ENCODE measurements around the gene GJA4.

The GJA4 gene

GRCh38 chr1:34781071-34781843 is 11.5 kb upstream of the GJA4 start, which contains the start of gene GJB3:
TSS of gene GJB3 (plus strand) at chr1:34781214. CDS start at chr1:34784763, 3,549 bp downstream.
- no peaks in the 10 kb centered on the region for H3F3A ChIP-seq (ENCODE audit: insufficient read depth, low read length)
- H3K4me2 ChIP-seq (ENCODE audit: low read length) = no peak within 1 kb of the TSS
- H3K79me2 ChIP-seq (ENCODE audit: insufficient read depth, low read length) = no peaks in the 10 kb centered on the region
- H3K27me3 ChIP-seq (ENCODE audit: insufficient read depth, low read length) = no peaks in the 10 kb centered on the region; the same call in 1 of the 2 replicates
- H4K20me1 ChIP-seq (ENCODE audit: insufficient read depth, low read length) = no peaks in the 10 kb centered on the region
- H2AFZ ChIP-seq (ENCODE audit: low read length) = no peak within 1 kb of the TSS
- TF ChIP-seq CTCF (IDR thresholded peaks at IDR 0.05; ENCODE audit: low read length) = no peak
- TF ChIP-seq EZH2 (IDR thresholded peaks at IDR 0.05; ENCODE audit: borderline replicate concordance, low read length) = no peak
- H3K36me3 ChIP-seq (ENCODE audit: insufficient read depth, low read length) = no peaks in the 10 kb centered on the region
- H3K4me1 ChIP-seq (ENCODE audit: insufficient read depth, low read length, severe bottlenecking) = no peaks in the 10 kb centered on the region
- H3K9me2 ChIP-seq (ENCODE audit: low read depth, low read length) = no peaks in the 10 kb centered on the region
- no peak within 1 kb of the TSS for H3K9ac ChIP-seq (ENCODE audit: low read length)
- H3K27ac ChIP-seq (ENCODE audit: low read depth, low read length, poor library complexity, severe bottlenecking) = no peak within 1 kb of the TSS
- no peak within 1 kb of the TSS for H3K4me3 ChIP-seq (ENCODE audit: low read depth, low read length, poor library complexity, severe bottlenecking)
- H3K9me3 ChIP-seq (ENCODE audit: low read length) = no peaks in the 10 kb centered on the region

- no peak overlapping the region for H2AFZ ChIP-seq (ENCODE audit: low read length)
- H3K9me3 ChIP-seq (ENCODE audit: low read length) = no peaks in the 10 kb centered on the region
- no peaks in the 10 kb centered on the region for H3K9me2 ChIP-seq (ENCODE audit: low read depth, low read length)
- H3K79me2 ChIP-seq (ENCODE audit: insufficient read depth, low read length) = no peaks in the 10 kb centered on the region
- no peaks in the 10 kb centered on the region; the same call in 1 of the 2 replicates for H3K27me3 ChIP-seq (ENCODE audit: insufficient read depth, low read length)
- H3K36me3 ChIP-seq (ENCODE audit: insufficient read depth, low read length) = no peaks in the 10 kb centered on the region
- H3K4me2 ChIP-seq (ENCODE audit: low read length) = no peak overlapping the region
- H3K4me1 ChIP-seq (ENCODE audit: insufficient read depth, low read length, severe bottlenecking) = no peaks in the 10 kb centered on the region
- no peak overlapping the region for H3K4me3 ChIP-seq (ENCODE audit: low read depth, low read length, poor library complexity, severe bottlenecking)
- H4K20me1 ChIP-seq (ENCODE audit: insufficient read depth, low read length) = no peaks in the 10 kb centered on the region
- H3K27ac ChIP-seq (ENCODE audit: low read depth, low read length, poor library complexity, severe bottlenecking) = no peak overlapping the region
- TF ChIP-seq CTCF (IDR thresholded peaks at IDR 0.05; ENCODE audit: low read length) (no peak), EZH2 (IDR thresholded peaks at IDR 0.05; ENCODE audit: borderline replicate concordance, low read length) (no peak)
- no peaks in the 10 kb centered on the region for H3F3A ChIP-seq (ENCODE audit: insufficient read depth, low read length)
- no peak overlapping the region for H3K9ac ChIP-seq (ENCODE audit: low read length)
Measured at GRCh38 chr1:34781844-34782391, 10.9 kb upstream of the GJA4 start.

GRCh38 chr1:34784751-34785221 is 8.0 kb upstream of the GJA4 start:
- no peaks in the 10 kb centered on the region for H4K20me1 ChIP-seq (ENCODE audit: insufficient read depth, low read length)
- no peaks in the 10 kb centered on the region for H3K36me3 ChIP-seq (ENCODE audit: insufficient read depth, low read length)
- no peak for TF ChIP-seq EZH2 (IDR thresholded peaks at IDR 0.05; ENCODE audit: borderline replicate concordance, low read length)
- TF ChIP-seq CTCF (IDR thresholded peaks at IDR 0.05; ENCODE audit: low read length) = no peak
- no peak overlapping the region for H3K4me2 ChIP-seq (ENCODE audit: low read length)
- H3K9me2 ChIP-seq (ENCODE audit: low read depth, low read length) = no peaks in the 10 kb centered on the region
- H3K9ac ChIP-seq (ENCODE audit: low read length) = no peak overlapping the region
- H3K27me3 ChIP-seq (ENCODE audit: insufficient read depth, low read length) = no peaks in the 10 kb centered on the region
- H3F3A ChIP-seq (ENCODE audit: insufficient read depth, low read length) = no peaks in the 10 kb centered on the region
- H2AFZ ChIP-seq (ENCODE audit: low read length) = no peak overlapping the region
- no peaks in the 10 kb centered on the region for H3K4me1 ChIP-seq (ENCODE audit: insufficient read depth, low read length, severe bottlenecking)
- no peaks in the 10 kb centered on the region for H3K79me2 ChIP-seq (ENCODE audit: insufficient read depth, low read length)
- no peak overlapping the region for H3K4me3 ChIP-seq (ENCODE audit: low read depth, low read length, poor library complexity, severe bottlenecking)
- no peak overlapping the region for H3K27ac ChIP-seq (ENCODE audit: low read depth, low read length, poor library complexity, severe bottlenecking)
- no peaks in the 10 kb centered on the region for H3K9me3 ChIP-seq (ENCODE audit: low read length)
